HEK293 (cell line): Measurements from ENCODE around the gene PIM3.

ENCODE experiments used
- CTCF ChIA-PET: fragments of 350-600 bp; formaldehyde crosslinking; extraction: SDS; loops from one replicate; lab custom pipeline; 2021; ENCODE audit warnings: antibody characterized with exemption; lab: Yijun Ruan, JAX
- POLR2A ChIA-PET: fragments of 300-600 bp; formaldehyde crosslinking; extraction: SDS; loops from one replicate; lab custom pipeline; 2020; ENCODE audit warnings: antibody characterized with exemption, inconsistent platforms; lab: Yijun Ruan, JAX
- H3K27ac ChIP-seq: fragments of 200-500 bp; sonication (Bioruptor generic); 2 replicates; pipeline ENCODE4 v1.5.1; 2014; ENCODE audit warnings: low read depth, low read length, control low read depth, inconsistent platforms; ENCODE audit errors: extremely low read depth
- H3K36me3 ChIP-seq, 2 experiments: fragments of 200-500 bp in 1 of 2; sonication (Bioruptor generic) in 1 of 2; 1 replicate in 1 of 2; 2 replicates in 1 of 2; pipeline ENCODE4 v1.5.1; 2014 to 2017; ENCODE audit warnings: inconsistent platforms in 2 of 2, low read length in 2 of 2; ENCODE audit not compliant: control insufficient read depth in 2 of 2, insufficient read depth in 1 of 2
- H3K4me1 ChIP-seq: fragments of 200-500 bp; sonication (Bioruptor generic); 2 replicates; pipeline ENCODE4 v1.5.1; 2014; ENCODE audit warnings: mild to moderate bottlenecking, low read length, inconsistent platforms; ENCODE audit not compliant: control insufficient read depth, insufficient read depth
- H3K4me3 ChIP-seq: 2 replicates; pipeline ENCODE4 v1.5.1; 2011; ENCODE audit warnings: low read depth, mild to moderate bottlenecking, control low read depth, low read length, moderate library complexity
- H3K9me3 ChIP-seq: fragments of 200-500 bp; sonication (Bioruptor generic); 2 replicates; pipeline ENCODE4 v1.5.1; 2014; ENCODE audit warnings: low read depth, low read length, inconsistent platforms; ENCODE audit not compliant: control insufficient read depth, insufficient read depth
- MEIS1 ChIP-seq: sonication (generic); formaldehyde crosslinking; IDR thresholded peaks from 2 replicates; pipeline ENCODE4 v1.8.1; 2022; ENCODE audit warnings: missing genetic modification reagents, mild to moderate bottlenecking, borderline replicate concordance
- PRDM1 ChIP-seq: fragments of 450-650 bp; formaldehyde crosslinking; IDR thresholded peaks from 2 replicates; pipeline ENCODE4; 2016; ENCODE audit warnings: missing biosample characterization, missing genetic modification characterization
- PRDM2 ChIP-seq: fragments of 450-650 bp; formaldehyde crosslinking; IDR thresholded peaks from 2 replicates; pipeline ENCODE4 v1.5.1; 2016; ENCODE audit warnings: missing biosample characterization, missing genetic modification characterization, borderline replicate concordance
- ZBTB10 ChIP-seq: fragments of 450-650 bp; formaldehyde crosslinking; IDR thresholded peaks from 2 replicates; pipeline ENCODE4 v1.5.1; 2016; ENCODE audit warnings: missing biosample characterization, missing genetic modification characterization
- ZBTB6 ChIP-seq: fragments of 450-650 bp; formaldehyde crosslinking; IDR thresholded peaks from 2 replicates; pipeline ENCODE4 v1.5.1; 2017; ENCODE audit warnings: missing biosample characterization, missing genetic modification characterization
- ZFP3 ChIP-seq: fragments of 450-650 bp; formaldehyde crosslinking; IDR thresholded peaks from 2 replicates; pipeline ENCODE4 v1.5.1; 2016; ENCODE audit warnings: low read depth, missing biosample characterization, missing genetic modification characterization
- ZNF10 ChIP-seq: fragments of 450-650 bp; formaldehyde crosslinking; IDR thresholded peaks from 2 replicates; pipeline ENCODE4 v1.5.1; 2017; ENCODE audit warnings: missing biosample characterization, missing genetic modification characterization
- ZNF48 ChIP-seq: fragments of 450-650 bp; formaldehyde crosslinking; IDR thresholded peaks from 2 replicates; pipeline ENCODE4 v1.5.1; 2016; ENCODE audit warnings: missing biosample characterization, missing genetic modification characterization
- ZNF488 ChIP-seq: fragments of 450-650 bp; formaldehyde crosslinking; IDR thresholded peaks from 2 replicates; pipeline ENCODE4 v1.5.1; 2016; ENCODE audit warnings: missing biosample characterization, missing genetic modification characterization
- ZNF560 ChIP-seq: fragments of 450-650 bp; formaldehyde crosslinking; IDR thresholded peaks from 2 replicates; pipeline ENCODE4 v1.5.1; 2017; ENCODE audit warnings: missing biosample characterization, missing genetic modification characterization, borderline replicate concordance
- ZNF692 ChIP-seq: fragments of 450-650 bp; formaldehyde crosslinking; IDR thresholded peaks from 2 replicates; pipeline ENCODE4 v1.5.1; 2016; ENCODE audit warnings: missing biosample characterization, missing genetic modification characterization
- ZNF704 ChIP-seq: fragments of 450-650 bp; formaldehyde crosslinking; IDR thresholded peaks from 2 replicates; pipeline ENCODE4 v1.5.1; 2016; ENCODE audit warnings: missing biosample characterization, missing genetic modification characterization
- ZSCAN4 ChIP-seq: fragments of 450-650 bp; formaldehyde crosslinking; IDR thresholded peaks from 2 replicates; pipeline ENCODE4 v1.5.1; 2017; ENCODE audit warnings: missing biosample characterization, missing genetic modification characterization

The PIM3 gene

GRCh38 chr22:49917974-49918910 is 42.3 kb upstream of the PIM3 start, which contains the start of the genes ALG12 and CRELD2 (continued):
- TF ChIP-seq MEIS1: no peak

GRCh38 chr22:49918911-49919881 is 41.4 kb upstream of the PIM3 start:
- Histone ChIP-seq H3K4me1 (no peaks in the 10 kb centered on the region), H3K9me3 (no peaks in the 10 kb centered on the region), H3K4me3 (peak overlapping the region; percentile 70), H3K27ac (peak overlapping the region; percentile 61; the same call in 1 of the 2 replicates), H3K36me3 (peaks cover 9 to 42% of the 10 kb centered on the region in 2 experiments; a peak in 2 of 3 replicates)
- TF ChIP-seq ZSCAN4: no peak
- TF ChIP-seq ZBTB10 (tag by site-specific recombination): 0 out of 2 replicates have a peak, but pooled peaks have one; percentile 25
- ChIA-PET CTCF (interaction anchor here (0.7 to 1.6 kb wide), 3 partner anchors 37 to 111 kb away, joined by 3 to 6 read pairs (median 3); no protein-coding TSS in a partner anchor), POLR2A (interaction anchor here (0.6 to 1.4 kb wide), 4 partner anchors 14 to 93 kb away, joined by 3 to 6 read pairs (median 4); no protein-coding TSS in a partner anchor)

GRCh38 chr22:49920859-49921258 is 39.7 kb upstream of the PIM3 start:
- Histone ChIP-seq H3K4me3 (no peak overlapping the region), H3K27ac (no peak overlapping the region), H3K9me3 (no peaks in the 10 kb centered on the region), H3K4me1 (no peaks in the 10 kb centered on the region), H3K36me3 (peaks cover 0 to 51% of the 10 kb centered on the region in 2 experiments; a peak in 1 of 3 replicates)
- POLR2A ChIA-PET: no interaction called here
- CTCF ChIA-PET: no interaction called here
- TF ChIP-seq ZBTB6 (tag by site-specific recombination) (no peak), ZNF560 (tag by site-specific recombination) (no peak), ZNF488 (no peak), ZFP3 (tag by site-specific recombination) (no peak), ZNF704 (tag by site-specific recombination) (no peak), ZNF10 (no peak), PRDM1 (tag by site-specific recombination) (no peak), PRDM2 (tag by site-specific recombination) (no peak), ZNF48 (tag by site-specific recombination) (no peak), ZNF692 (tag by site-specific recombination) (no peak)
